ENCODE data around the gene PDCD1LG2. TPM values are rescaled to one million over a fixed set of nuclear protein-coding genes. Genes with fewer than 3 reads are reported as not detected.

PDCD1LG2 gene
- total RNA-seq, 1 donor, result 10.9 TPM

DNA sequence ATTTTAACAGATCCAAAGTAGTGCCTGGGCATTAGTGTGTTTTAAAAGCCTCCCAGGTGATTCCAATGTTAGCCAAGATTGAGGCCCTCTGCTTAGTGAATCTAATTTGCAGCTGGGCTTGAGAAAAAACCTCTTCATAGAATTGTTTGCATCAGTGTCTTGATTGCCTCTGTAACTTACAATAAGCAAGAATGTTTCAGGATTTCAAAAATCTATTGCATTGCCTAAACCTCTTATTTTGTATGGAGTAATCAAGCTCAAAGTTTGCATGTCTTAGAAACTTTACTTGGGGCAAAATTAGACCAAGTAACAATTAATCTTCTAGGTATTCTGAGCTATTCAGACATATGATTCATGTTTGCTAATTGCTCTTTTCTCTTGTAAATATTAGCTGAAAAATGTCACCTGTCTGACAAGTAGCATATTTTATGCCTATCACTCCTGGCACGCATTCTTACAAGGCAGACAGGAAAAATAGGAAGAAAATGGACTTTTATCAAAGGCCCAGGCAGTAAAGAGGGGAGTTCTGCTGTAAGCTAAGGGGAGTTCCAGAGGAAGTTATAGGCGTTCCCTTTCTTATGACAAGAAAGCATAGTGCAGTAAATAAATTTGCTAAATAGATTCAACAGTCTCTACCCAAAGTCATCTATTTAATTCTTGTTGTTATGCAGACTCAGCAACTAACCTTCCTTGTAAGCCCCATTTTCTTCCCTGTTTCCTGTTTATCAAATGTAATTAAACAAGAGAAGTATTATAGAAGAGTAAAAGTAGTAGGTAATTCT, 21.0 kb downstream of the PDCD1LG2 start:
- DNase-seq (ENCODE audit: low read depth), result no peak
- TF ChIP-seq, protein P1, sequence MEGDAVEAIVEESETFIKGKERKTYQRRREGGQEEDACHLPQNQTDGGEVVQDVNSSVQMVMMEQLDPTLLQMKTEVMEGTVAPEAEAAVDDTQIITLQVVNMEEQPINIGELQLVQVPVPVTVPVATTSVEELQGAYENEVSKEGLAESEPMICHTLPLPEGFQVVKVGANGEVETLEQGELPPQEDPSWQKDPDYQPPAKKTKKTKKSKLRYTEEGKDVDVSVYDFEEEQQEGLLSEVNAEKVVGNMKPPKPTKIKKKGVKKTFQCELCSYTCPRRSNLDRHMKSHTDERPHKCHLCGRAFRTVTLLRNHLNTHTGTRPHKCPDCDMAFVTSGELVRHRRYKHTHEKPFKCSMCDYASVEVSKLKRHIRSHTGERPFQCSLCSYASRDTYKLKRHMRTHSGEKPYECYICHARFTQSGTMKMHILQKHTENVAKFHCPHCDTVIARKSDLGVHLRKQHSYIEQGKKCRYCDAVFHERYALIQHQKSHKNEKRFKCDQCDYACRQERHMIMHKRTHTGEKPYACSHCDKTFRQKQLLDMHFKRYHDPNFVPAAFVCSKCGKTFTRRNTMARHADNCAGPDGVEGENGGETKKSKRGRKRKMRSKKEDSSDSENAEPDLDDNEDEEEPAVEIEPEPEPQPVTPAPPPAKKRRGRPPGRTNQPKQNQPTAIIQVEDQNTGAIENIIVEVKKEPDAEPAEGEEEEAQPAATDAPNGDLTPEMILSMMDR (IDR thresholded peaks at IDR 0.05; ENCODE audit: insufficient read depth, low read length), result no peak
- no peak overlapping the region for H3K4me3 ChIP-seq (ENCODE audit: low read depth, low read length)

- TF ChIP-seq, protein P1 (IDR thresholded peaks at IDR 0.05; ENCODE audit: insufficient read depth, low read length), result no peak
- no peak overlapping the region for H3K4me3 ChIP-seq (ENCODE audit: low read depth, low read length)
- DNase-seq (ENCODE audit: low read depth), result no peak
These were observed 22.0 kb downstream of the PDCD1LG2 start for GRCh38 chr9:5532306-5532705.

DNA sequence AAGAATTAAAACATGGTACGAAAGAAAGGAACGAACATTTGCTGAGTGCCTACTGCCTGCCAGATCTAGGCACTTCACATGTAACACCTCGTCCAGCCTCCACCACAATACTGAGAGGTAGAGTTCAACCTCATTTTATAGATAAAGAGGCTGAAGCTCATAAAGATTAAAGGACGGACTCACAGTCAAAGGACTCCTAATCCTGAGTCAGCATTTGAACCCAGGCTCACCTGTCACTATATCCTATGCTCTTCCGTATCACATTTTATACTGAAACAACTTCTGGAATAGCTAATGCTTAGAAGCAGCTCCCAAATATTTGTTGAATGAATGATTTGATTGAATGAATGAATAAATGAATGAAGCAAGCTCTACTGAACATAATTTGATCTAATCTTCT, 22.5 kb downstream of the PDCD1LG2 start:
- DNase-seq (ENCODE audit: low read depth), result no peak
- TF ChIP-seq, protein P1 (IDR thresholded peaks at IDR 0.05; ENCODE audit: insufficient read depth, low read length), result no peak
- no peak overlapping the region for H3K4me3 ChIP-seq (ENCODE audit: low read depth, low read length)

DNA sequence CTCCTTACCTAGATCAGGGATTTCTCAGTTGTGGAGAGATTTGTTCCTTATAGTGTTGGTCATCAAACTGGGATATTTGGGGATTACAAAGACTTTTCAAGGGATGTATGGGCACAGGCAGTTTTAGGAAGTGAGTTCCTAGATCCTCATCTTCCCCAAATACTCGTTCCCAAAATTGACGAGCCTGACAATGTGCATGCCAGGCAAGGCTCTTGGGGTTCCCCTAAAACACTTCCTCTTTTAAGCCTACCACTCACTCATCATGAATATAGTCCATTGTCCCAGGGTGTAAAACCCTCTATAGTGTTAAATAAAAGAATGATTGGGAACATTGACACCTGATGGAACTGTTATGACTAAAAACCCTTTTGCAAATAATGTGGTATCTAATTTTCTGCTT, 26.4 kb downstream of the PDCD1LG2 start:
- H3K4me3 ChIP-seq (ENCODE audit: low read depth, low read length), result no peak overlapping the region
- no peak for DNase-seq (ENCODE audit: low read depth)
- TF ChIP-seq, protein P1 (IDR thresholded peaks at IDR 0.05; ENCODE audit: insufficient read depth, low read length), result no peak

GRCh38 chr9:5543875-5544702, 33.8 kb downstream of the PDCD1LG2 start:
- no peak overlapping the region for H3K4me3 ChIP-seq (ENCODE audit: low read depth, low read length)
- DNase-seq (ENCODE audit: low read depth), result no peak
- TF ChIP-seq, protein P1 (IDR thresholded peaks at IDR 0.05; ENCODE audit: insufficient read depth, low read length), result no peak

GRCh38 chr9:5549658-5550650, 39.6 kb downstream of the PDCD1LG2 start:
- TF ChIP-seq, protein P1 (IDR thresholded peaks at IDR 0.05; ENCODE audit: insufficient read depth, low read length), result no peak
- no peak overlapping the region for H3K4me3 ChIP-seq (ENCODE audit: low read depth, low read length)
- DNase-seq (ENCODE audit: low read depth), result peak; percentile 84
